ENCODE measurements around the gene LRIG2.

LRIG2 gene

DNA sequence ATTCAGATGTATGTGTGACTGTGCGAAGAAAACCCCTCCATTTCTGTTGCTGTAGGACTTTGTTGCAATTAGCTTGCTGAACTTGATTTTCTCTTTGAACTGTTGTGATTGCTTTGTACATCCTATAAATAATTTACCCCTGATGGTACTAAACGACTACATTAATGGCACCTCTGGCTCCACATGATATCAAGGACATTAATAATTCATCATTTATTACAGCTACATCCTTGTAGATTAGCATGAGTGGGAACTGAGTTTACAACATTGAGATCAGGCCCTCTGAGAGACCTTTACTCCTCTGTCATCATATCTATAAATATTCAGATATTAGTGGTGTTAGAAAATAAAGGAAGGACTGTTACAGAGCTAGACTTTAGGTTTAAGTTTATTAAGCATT is 13.5 kb downstream of the LRIG2 start:
- no peaks in the 10 kb centered on the region for H3K9me2 ChIP-seq (ENCODE audit: low read depth, low read length)
- no peak overlapping the region for H3K27ac ChIP-seq (ENCODE audit: low read depth, low read length, poor library complexity, severe bottlenecking)
- H2AFZ ChIP-seq (ENCODE audit: low read length), result no peak overlapping the region
- no peaks in the 10 kb centered on the region for H3K4me1 ChIP-seq (ENCODE audit: insufficient read depth, low read length, severe bottlenecking)
- H3K9me3 ChIP-seq (ENCODE audit: low read length), result no peaks in the 10 kb centered on the region
- peaks cover 38% of the 10 kb centered on the region for H3K79me2 ChIP-seq (ENCODE audit: insufficient read depth, low read length)
- TF ChIP-seq, protein P1, sequence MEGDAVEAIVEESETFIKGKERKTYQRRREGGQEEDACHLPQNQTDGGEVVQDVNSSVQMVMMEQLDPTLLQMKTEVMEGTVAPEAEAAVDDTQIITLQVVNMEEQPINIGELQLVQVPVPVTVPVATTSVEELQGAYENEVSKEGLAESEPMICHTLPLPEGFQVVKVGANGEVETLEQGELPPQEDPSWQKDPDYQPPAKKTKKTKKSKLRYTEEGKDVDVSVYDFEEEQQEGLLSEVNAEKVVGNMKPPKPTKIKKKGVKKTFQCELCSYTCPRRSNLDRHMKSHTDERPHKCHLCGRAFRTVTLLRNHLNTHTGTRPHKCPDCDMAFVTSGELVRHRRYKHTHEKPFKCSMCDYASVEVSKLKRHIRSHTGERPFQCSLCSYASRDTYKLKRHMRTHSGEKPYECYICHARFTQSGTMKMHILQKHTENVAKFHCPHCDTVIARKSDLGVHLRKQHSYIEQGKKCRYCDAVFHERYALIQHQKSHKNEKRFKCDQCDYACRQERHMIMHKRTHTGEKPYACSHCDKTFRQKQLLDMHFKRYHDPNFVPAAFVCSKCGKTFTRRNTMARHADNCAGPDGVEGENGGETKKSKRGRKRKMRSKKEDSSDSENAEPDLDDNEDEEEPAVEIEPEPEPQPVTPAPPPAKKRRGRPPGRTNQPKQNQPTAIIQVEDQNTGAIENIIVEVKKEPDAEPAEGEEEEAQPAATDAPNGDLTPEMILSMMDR (IDR thresholded peaks at IDR 0.05; ENCODE audit: low read length), result no peak
- TF ChIP-seq EZH2 (IDR thresholded peaks at IDR 0.05; ENCODE audit: borderline replicate concordance, low read length), result no peak
- H3K4me3 ChIP-seq (ENCODE audit: low read depth, low read length, poor library complexity, severe bottlenecking), result no peak overlapping the region
- H3F3A ChIP-seq (ENCODE audit: insufficient read depth, low read length), result no peaks in the 10 kb centered on the region
- H3K9ac ChIP-seq (ENCODE audit: low read length), result no peak overlapping the region
- no peaks in the 10 kb centered on the region for H3K27me3 ChIP-seq (ENCODE audit: insufficient read depth, low read length)
- no peak overlapping the region for H3K4me2 ChIP-seq (ENCODE audit: low read length)
- no peaks in the 10 kb centered on the region for H4K20me1 ChIP-seq (ENCODE audit: insufficient read depth, low read length)
- peaks cover 22% of the 10 kb centered on the region for H3K36me3 ChIP-seq (ENCODE audit: insufficient read depth, low read length)

DNA sequence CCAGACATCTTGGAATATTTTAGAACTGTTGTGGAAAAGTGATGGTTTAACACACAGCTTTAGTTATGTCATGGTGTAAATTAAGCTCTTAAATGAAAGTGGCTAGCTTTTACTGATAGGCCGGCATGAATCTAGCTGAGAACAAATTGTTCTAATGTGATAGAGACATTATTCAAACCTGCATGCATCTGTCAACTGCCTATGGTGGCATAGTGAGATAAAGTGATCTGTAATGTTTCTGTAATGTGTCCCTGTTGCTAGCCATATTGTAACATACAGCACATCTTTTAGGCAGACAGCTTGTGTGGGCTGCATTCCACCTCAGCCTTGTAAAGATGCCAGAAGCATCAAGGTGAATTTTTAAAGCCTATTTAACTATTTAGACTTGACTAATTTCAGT is 16.0 kb downstream of the LRIG2 start:
- H3K27me3 ChIP-seq (ENCODE audit: insufficient read depth, low read length), result no peaks in the 10 kb centered on the region
- H3K36me3 ChIP-seq (ENCODE audit: insufficient read depth, low read length), result peaks cover 21% of the 10 kb centered on the region
- no peak overlapping the region for H3K4me2 ChIP-seq (ENCODE audit: low read length)
- no peak overlapping the region for H3K9ac ChIP-seq (ENCODE audit: low read length)
- TF ChIP-seq, protein P1 (IDR thresholded peaks at IDR 0.05; ENCODE audit: low read length), result no peak
- TF ChIP-seq EZH2 (IDR thresholded peaks at IDR 0.05; ENCODE audit: borderline replicate concordance, low read length), result no peak
- no peak overlapping the region for H3K4me3 ChIP-seq (ENCODE audit: low read depth, low read length, poor library complexity, severe bottlenecking)
- H2AFZ ChIP-seq (ENCODE audit: low read length), result no peak overlapping the region
- no peaks in the 10 kb centered on the region for H3K9me3 ChIP-seq (ENCODE audit: low read length)
- no peaks in the 10 kb centered on the region for H3K9me2 ChIP-seq (ENCODE audit: low read depth, low read length)
- no peaks in the 10 kb centered on the region for H3K4me1 ChIP-seq (ENCODE audit: insufficient read depth, low read length, severe bottlenecking)
- H3K79me2 ChIP-seq (ENCODE audit: insufficient read depth, low read length), result peaks cover 32% of the 10 kb centered on the region
- H4K20me1 ChIP-seq (ENCODE audit: insufficient read depth, low read length), result no peaks in the 10 kb centered on the region
- no peaks in the 10 kb centered on the region for H3F3A ChIP-seq (ENCODE audit: insufficient read depth, low read length)
- no peak overlapping the region for H3K27ac ChIP-seq (ENCODE audit: low read depth, low read length, poor library complexity, severe bottlenecking)

DNA sequence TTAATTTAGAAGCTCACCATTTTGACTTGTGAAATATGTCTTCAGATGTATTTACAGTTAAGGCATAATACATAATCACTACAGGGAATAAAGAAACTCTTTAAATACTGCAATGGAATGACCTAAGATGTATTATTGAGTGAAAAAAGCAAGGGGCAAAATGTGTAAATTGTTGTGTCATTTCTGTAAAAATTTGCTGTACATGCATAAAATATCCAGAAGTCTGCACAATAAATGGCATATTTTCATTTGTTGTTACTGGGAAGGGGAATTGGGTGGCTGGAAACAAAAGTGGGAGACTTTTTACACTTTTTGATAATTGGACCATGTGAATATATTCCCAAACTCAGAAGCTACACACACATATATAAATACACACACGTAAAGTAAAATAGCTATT is 17.1 kb downstream of the LRIG2 start:
- Histone ChIP-seq H3K27me3 (ENCODE audit: insufficient read depth, low read length) (no peaks in the 10 kb centered on the region), H3K4me2 (ENCODE audit: low read length) (no peak overlapping the region), H3K4me1 (ENCODE audit: insufficient read depth, low read length, severe bottlenecking) (no peaks in the 10 kb centered on the region), H3K9me3 (ENCODE audit: low read length) (no peaks in the 10 kb centered on the region), H4K20me1 (ENCODE audit: insufficient read depth, low read length) (no peaks in the 10 kb centered on the region), H3K9me2 (ENCODE audit: low read depth, low read length) (no peaks in the 10 kb centered on the region), H3F3A (ENCODE audit: insufficient read depth, low read length) (no peaks in the 10 kb centered on the region), H3K36me3 (ENCODE audit: insufficient read depth, low read length) (peaks cover 23% of the 10 kb centered on the region), H3K27ac (ENCODE audit: low read depth, low read length, poor library complexity, severe bottlenecking) (no peak overlapping the region), H3K9ac (ENCODE audit: low read length) (no peak overlapping the region), H3K79me2 (ENCODE audit: insufficient read depth, low read length) (peaks cover 26% of the 10 kb centered on the region), H3K4me3 (ENCODE audit: low read depth, low read length, poor library complexity, severe bottlenecking) (no peak overlapping the region), H2AFZ (ENCODE audit: low read length) (no peak overlapping the region)
- no peak for TF ChIP-seq EZH2 (IDR thresholded peaks at IDR 0.05; ENCODE audit: borderline replicate concordance, low read length)
- TF ChIP-seq, protein P1 (IDR thresholded peaks at IDR 0.05; ENCODE audit: low read length), result no peak

Measured in OCI-LY1 (cell line).